CD4-positive, alpha-beta T cell (primary cell): ENCODE measurements around the gene QSOX1. TPM values are rescaled to one million over a fixed set of nuclear protein-coding genes. Genes with fewer than 3 reads are reported as not detected.

Source experiments
- ATAC-seq: fragments of 200-7000 bp; cut with Tn5 transposase; one replicate; pipeline ENCODE4 v1.10.0; 2022; ENCODE audit warnings: mild to moderate bottlenecking; ENCODE audit not compliant: poor library complexity
- CTCF ChIA-PET: fragments of 350-600 bp; sonication (Branson Sonifier 250); formaldehyde crosslinking; loops from one replicate; lab custom pipeline; 2021; ENCODE audit warnings: antibody characterized with exemption, inconsistent platforms; lab: Charles Lee
- POLR2A ChIA-PET: fragments of 350-600 bp; sonication (Branson Sonifier 250); formaldehyde crosslinking; loops from one replicate; lab custom pipeline; 2021; ENCODE audit warnings: antibody characterized with exemption, inconsistent platforms; lab: Charles Lee
- DNase-seq, 14 experiments: peaks; one replicate each; pipeline ENCODE4 v3.0.0-alpha.2; 2013 to 2020; ENCODE audit warnings: mixed read lengths in 2 of 14
- H3K27ac ChIP-seq, 2 donors: one replicate each; pipeline versions ENCODE4 v1.5.1 to v1.7.0; 2013; ENCODE audit warnings: low read length in 2 of 2, low read depth in 1 of 2, mild to moderate bottlenecking in 1 of 2
- H3K27me3 ChIP-seq, 2 experiments: 1 replicate in 1 of 2; 2 replicates in 1 of 2; pipeline versions ENCODE4 v1.6.1 to v1.7.0; 2013; ENCODE audit warnings: low read length in 2 of 2, control low read depth in 1 of 2, mild to moderate bottlenecking in 1 of 2, moderate library complexity in 1 of 2; ENCODE audit not compliant: insufficient read depth in 2 of 2, control insufficient read depth in 1 of 2
- H3K36me3 ChIP-seq: one replicate; pipeline ENCODE4 v1.6.1; 2013; ENCODE audit warnings: low read length, control low read depth; ENCODE audit not compliant: insufficient read depth
- H3K4me1 ChIP-seq: one replicate; pipeline ENCODE4 v1.6.1; 2013; ENCODE audit warnings: low read length, control low read depth; ENCODE audit not compliant: insufficient read depth
- H3K4me3 ChIP-seq: one replicate; pipeline ENCODE4 v1.5.1; 2013; ENCODE audit warnings: mild to moderate bottlenecking, low read length, moderate library complexity
- H3K9me3 ChIP-seq, 2 experiments: 1 replicate in 1 of 2; 2 replicates in 1 of 2; pipeline versions ENCODE4 v1.6.1 to v1.7.0; 2013; ENCODE audit warnings: low read length in 2 of 2, mild to moderate bottlenecking in 2 of 2, control low read depth in 1 of 2, moderate library complexity in 1 of 2; ENCODE audit not compliant: control insufficient read depth in 1 of 2, insufficient read depth in 1 of 2
- H3K27ac Mint-ChIP-seq: one replicate; pipeline ENCODE4 v1.8.0; 2020; ENCODE audit warnings: mixed read lengths
- H3K27me3 Mint-ChIP-seq: one replicate; pipeline ENCODE4 v1.8.0; 2021; ENCODE audit warnings: mixed read lengths
- H3K36me3 Mint-ChIP-seq: one replicate; pipeline ENCODE4 v1.8.0; 2021; ENCODE audit warnings: low read depth, mixed read lengths
- H3K4me1 Mint-ChIP-seq: one replicate; pipeline ENCODE4 v1.8.0; 2021; ENCODE audit warnings: low read depth, mixed read lengths
- H3K4me3 Mint-ChIP-seq: one replicate; pipeline ENCODE4 v1.8.0; 2020; ENCODE audit warnings: mild to moderate bottlenecking, mixed read lengths
- H3K9me3 Mint-ChIP-seq: one replicate; pipeline ENCODE4 v1.8.0; 2020; ENCODE audit warnings: mixed read lengths
- intact Hi-C, 2 experiments: fragments of 100-400 bp; cut with DNase I in 1 of 2; cut with micrococcal nuclease in 1 of 2; formaldehyde crosslinking; loops; one replicate each; pipeline versions ENCODE4 v1.15.1 to v1.9.0; 2023 to 2025; cut with DNase I, micrococcal nuclease
- total RNA-seq, 174 experiments: library from RNA in 2 of 174; stranded (reverse) in 2 of 174; gene quantifications; one replicate each; pipeline ENCODE4 v1.2.3 and lab custom pipeline; 2021 to 2026
- TF ChIP-seq, protein P1 (sequence below): fragments of 200-600 bp; IDR thresholded peaks from one replicate; pipeline ENCODE4 v1.8.0; 2022; ENCODE audit warnings: antibody characterized with exemption, mild to moderate bottlenecking

The QSOX1 gene
- total RNA-seq, 2 experiments from 2014 or later, result 13.7 to 14.3 TPM

- Histone ChIP-seq H3K27ac (no peak overlapping the region), H3K9me3 (no peaks in the 10 kb centered on the region), H3K27me3 (no peaks in the 10 kb centered on the region), H3K36me3 (no peaks in the 10 kb centered on the region), H3K4me1 (no peaks in the 10 kb centered on the region), H3K4me3 (no peak overlapping the region)
- Mint-ChIP-seq H3K4me1 (no peaks in the 10 kb centered on the region), H3K36me3 (no peaks in the 10 kb centered on the region), H3K27ac (no peak overlapping the region), H3K9me3 (no peaks in the 10 kb centered on the region), H3K27me3 (peaks cover 9% of the 10 kb centered on the region), H3K4me3 (no peak overlapping the region)
- intact Hi-C loops, result no loop called here
- TF ChIP-seq, protein P1, sequence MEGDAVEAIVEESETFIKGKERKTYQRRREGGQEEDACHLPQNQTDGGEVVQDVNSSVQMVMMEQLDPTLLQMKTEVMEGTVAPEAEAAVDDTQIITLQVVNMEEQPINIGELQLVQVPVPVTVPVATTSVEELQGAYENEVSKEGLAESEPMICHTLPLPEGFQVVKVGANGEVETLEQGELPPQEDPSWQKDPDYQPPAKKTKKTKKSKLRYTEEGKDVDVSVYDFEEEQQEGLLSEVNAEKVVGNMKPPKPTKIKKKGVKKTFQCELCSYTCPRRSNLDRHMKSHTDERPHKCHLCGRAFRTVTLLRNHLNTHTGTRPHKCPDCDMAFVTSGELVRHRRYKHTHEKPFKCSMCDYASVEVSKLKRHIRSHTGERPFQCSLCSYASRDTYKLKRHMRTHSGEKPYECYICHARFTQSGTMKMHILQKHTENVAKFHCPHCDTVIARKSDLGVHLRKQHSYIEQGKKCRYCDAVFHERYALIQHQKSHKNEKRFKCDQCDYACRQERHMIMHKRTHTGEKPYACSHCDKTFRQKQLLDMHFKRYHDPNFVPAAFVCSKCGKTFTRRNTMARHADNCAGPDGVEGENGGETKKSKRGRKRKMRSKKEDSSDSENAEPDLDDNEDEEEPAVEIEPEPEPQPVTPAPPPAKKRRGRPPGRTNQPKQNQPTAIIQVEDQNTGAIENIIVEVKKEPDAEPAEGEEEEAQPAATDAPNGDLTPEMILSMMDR, result no peak
- POLR2A ChIA-PET, result no interaction called here
- no peak for DNase-seq
- CTCF ChIA-PET, result no interaction called here
- no peak for ATAC-seq
Measured at GRCh38 chr1:180141381-180141934, 13.2 kb upstream of the QSOX1 start.

- Histone ChIP-seq H3K4me1 (no peaks in the 10 kb centered on the region), H3K36me3 (no peaks in the 10 kb centered on the region), H3K9me3 (no peaks in the 10 kb centered on the region), H3K27ac (no peak overlapping the region), H3K27me3 (no peaks in the 10 kb centered on the region), H3K4me3 (no peak overlapping the region)
- Mint-ChIP-seq H3K36me3 (no peaks in the 10 kb centered on the region), H3K27ac (no peak overlapping the region), H3K27me3 (no peaks in the 10 kb centered on the region), H3K9me3 (no peaks in the 10 kb centered on the region), H3K4me3 (no peak overlapping the region), H3K4me1 (no peaks in the 10 kb centered on the region)
- ChIA-PET CTCF (interaction anchor here (0.7 kb wide), 1 partner anchor 9 kb away, joined by 3 read pairs; no protein-coding TSS in a partner anchor), POLR2A (no interaction called here)
- no peak for DNase-seq
- intact Hi-C loops, result no loop called here
- TF ChIP-seq, protein P1, result no peak
- no peak for ATAC-seq
Measured at GRCh38 chr1:180143359-180143758, 11.3 kb upstream of the QSOX1 start.

DNA sequence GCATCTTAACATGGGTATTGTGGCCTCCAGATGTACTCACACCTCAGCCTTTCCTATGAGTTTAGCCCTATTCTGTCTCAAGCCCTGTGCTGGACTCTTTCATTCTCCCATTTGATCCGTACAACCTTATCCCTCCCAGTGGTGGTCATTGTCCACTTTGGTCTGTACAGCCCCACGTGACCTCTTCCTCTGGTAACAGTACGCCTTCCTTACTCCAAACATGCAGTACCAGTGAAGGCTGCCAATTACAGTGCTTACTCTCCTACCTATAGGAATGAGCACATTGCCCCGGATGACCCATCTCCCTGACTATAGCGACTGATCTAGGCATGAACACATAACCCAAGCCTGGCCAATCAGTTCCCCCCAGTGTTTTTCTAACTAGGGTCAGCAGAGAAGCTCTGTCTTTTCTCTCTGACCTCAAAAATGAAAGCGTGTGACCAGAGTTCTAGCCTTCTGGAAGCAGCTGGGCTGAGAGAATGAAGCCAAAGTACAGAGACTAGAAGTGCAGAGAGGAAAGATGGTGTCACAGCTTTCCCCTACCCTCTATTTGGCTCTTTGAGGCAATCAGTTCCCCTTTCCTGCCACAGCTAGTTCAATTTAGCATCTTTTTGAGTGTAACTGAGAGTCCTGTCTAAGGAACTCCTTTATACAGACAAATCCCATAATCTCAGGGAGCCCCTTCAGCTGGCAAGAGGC is 9.9 kb upstream of the QSOX1 start:
- CTCF ChIA-PET, result no interaction called here

More for the DNA sequence above, 9.9 kb upstream of the QSOX1 start:
- POLR2A ChIA-PET, result interaction anchor here (1.2 kb wide), 1 partner anchor 10 kb away, joined by 10 read pairs; the partner anchor contains the start of gene QSOX1
- H3K27me3 ChIP-seq, result no peaks in the 10 kb centered on the region
- TF ChIP-seq, protein P1, result no peak
- Mint-ChIP-seq H3K27me3 (no peaks in the 10 kb centered on the region), H3K4me1 (no peaks in the 10 kb centered on the region), H3K36me3 (no peaks in the 10 kb centered on the region), H3K9me3 (no peaks in the 10 kb centered on the region), H3K4me3 (no peak overlapping the region), H3K27ac (no peak overlapping the region)
- no peak for ATAC-seq
- no peaks in the 10 kb centered on the region for H3K9me3 ChIP-seq
- no peak overlapping the region for H3K27ac ChIP-seq
- DNase-seq, result no peak
- intact Hi-C loops, result no loop called here
- no peaks in the 10 kb centered on the region for H3K4me1 ChIP-seq
- no peak overlapping the region for H3K4me3 ChIP-seq
- no peaks in the 10 kb centered on the region for H3K36me3 ChIP-seq
